B cell (primary cell): Measurements from ENCODE around the gene BAIAP2L1. TPM values are rescaled to one million over a fixed set of nuclear protein-coding genes. Genes with fewer than 3 reads are reported as not detected.

Source experiments
- ATAC-seq: fragments of 200-7000 bp; cut with Tn5 transposase; one replicate; pipeline ENCODE4 v1.10.0; 2021; ENCODE audit warnings: low read depth, mild to moderate bottlenecking, moderate number of reproducible peaks, moderate library complexity
- CTCF ChIA-PET: fragments of 350-600 bp; sonication (Branson Sonifier 250); formaldehyde crosslinking; loops from one replicate; lab custom pipeline; 2021; ENCODE audit warnings: antibody characterized with exemption, inconsistent platforms; lab: Charles Lee
- POLR2A ChIA-PET: fragments of 350-600 bp; sonication (Branson Sonifier 250); formaldehyde crosslinking; loops from one replicate; lab custom pipeline; 2021; ENCODE audit warnings: antibody characterized with exemption; lab: Charles Lee
- DNase-seq: peaks from one replicate; pipeline ENCODE4 v3.0.0; 2013
- H2AFZ ChIP-seq: 2 replicates; pipeline ENCODE4 v1.6.1; 2012; ENCODE audit warnings: mild to moderate bottlenecking, low read depth, low read length; ENCODE audit not compliant: insufficient read depth, poor library complexity, severe bottlenecking
- H3K27ac ChIP-seq, 2 donors: 1 replicate in 1 of 2; 2 replicates in 1 of 2; pipeline ENCODE4 v1.5.1; 2012 to 2013; ENCODE audit warnings: low read length in 2 of 2, mild to moderate bottlenecking in 2 of 2, moderate library complexity in 1 of 2
- H3K27me3 ChIP-seq, 4 experiments: fragments of 200-600 bp in 1 of 4; sonication (generic) in 1 of 4; replicated peaks in 1 of 4; 1 replicate in 2 of 4; 2 replicates in 2 of 4; pipeline versions ENCODE4 v1.6.1 to v1.7.0; 2013 to 2016; ENCODE audit warnings: low read length in 3 of 4, mild to moderate bottlenecking in 2 of 4, mixed read lengths in 1 of 4, moderate library complexity in 1 of 4; ENCODE audit not compliant: insufficient read depth in 4 of 4, control insufficient read depth in 3 of 4; ENCODE audit errors: control extremely low read depth in 1 of 4
- H3K36me3 ChIP-seq, 2 experiments: replicated peaks in 1 of 2; 1 replicate in 1 of 2; 2 replicates in 1 of 2; pipeline versions ENCODE4 v1.6.1 to v1.7.1; 2013; ENCODE audit warnings: low read length in 1 of 2; ENCODE audit not compliant: insufficient read depth in 2 of 2, control insufficient read depth in 1 of 2; ENCODE audit errors: control extremely low read depth in 1 of 2, extremely low read depth in 1 of 2
- H3K4me1 ChIP-seq, 2 donors: fragments of 200-600 bp in 1 of 2; sonication (generic) in 1 of 2; 1 replicate in 1 of 2; 2 replicates in 1 of 2; pipeline versions ENCODE4 v1.5.1 to v1.6.1; 2013 to 2017; ENCODE audit warnings: low read length in 2 of 2; ENCODE audit not compliant: control insufficient read depth in 2 of 2, insufficient read depth in 2 of 2
- H3K4me2 ChIP-seq: replicated peaks from 2 replicates; pipeline ENCODE3; 2012; ENCODE audit warnings: mild to moderate bottlenecking, low read depth, low read length; ENCODE audit not compliant: poor library complexity, severe bottlenecking
- H3K4me3 ChIP-seq, 5 experiments: fragments of 200-600 bp in 1 of 5; sonication (generic) in 1 of 5; 1 replicate in 3 of 5; 2 replicates in 2 of 5; pipeline versions ENCODE4 v1.5.1 to v1.7.0; 2011 to 2016; ENCODE audit warnings: low read length in 4 of 5, mild to moderate bottlenecking in 4 of 5, low read depth in 2 of 5, control low read depth in 1 of 5, moderate library complexity in 1 of 5; ENCODE audit not compliant: insufficient read depth in 1 of 5; ENCODE audit errors: control extremely low read depth in 1 of 5, extremely low read depth in 1 of 5
- H3K79me2 ChIP-seq: fragments of 200-600 bp; sonication (generic); one replicate; pipeline ENCODE4 v1.6.0; 2016; ENCODE audit warnings: low read length; ENCODE audit not compliant: control insufficient read depth, insufficient read depth
- H3K9ac ChIP-seq: fragments of 200-600 bp; sonication (generic); 2 replicates; pipeline ENCODE4 v1.6.1; 2017; ENCODE audit warnings: mild to moderate bottlenecking, low read length, moderate library complexity
- H3K9me3 ChIP-seq, 3 donors: one replicate each; pipeline versions ENCODE4 v1.6.1 to v1.7.1; 2013; ENCODE audit warnings: low read length in 2 of 3; ENCODE audit not compliant: control insufficient read depth in 2 of 3, insufficient read depth in 1 of 3; ENCODE audit errors: control extremely low read depth in 1 of 3
- H4K20me1 ChIP-seq: 2 replicates; pipeline ENCODE4 v1.6.0; 2012; ENCODE audit warnings: mild to moderate bottlenecking, low read length; ENCODE audit not compliant: insufficient read depth, control insufficient read depth, poor library complexity, severe bottlenecking
- H3K27ac Mint-ChIP-seq: one replicate; pipeline ENCODE4 v1.8.0; 2021; ENCODE audit warnings: mixed read lengths
- H3K27me3 Mint-ChIP-seq: one replicate; pipeline ENCODE4 v1.8.0; 2021; ENCODE audit warnings: mixed read lengths
- H3K4me1 Mint-ChIP-seq: one replicate; pipeline ENCODE4 v1.8.0; 2021; ENCODE audit warnings: mixed read lengths
- H3K4me3 Mint-ChIP-seq: one replicate; pipeline ENCODE4 v1.8.0; 2021; ENCODE audit warnings: mixed read lengths
- H3K9me3 Mint-ChIP-seq: one replicate; pipeline ENCODE4 v1.8.0; 2022; ENCODE audit warnings: mixed read lengths; ENCODE audit not compliant: insufficient read depth
- CTCF ChIP-seq: fragments of 200-600 bp; IDR thresholded peaks from one replicate; pipeline ENCODE4 v1.8.0; 2022; ENCODE audit warnings: antibody characterized with exemption, mild to moderate bottlenecking
- EZH2 ChIP-seq: IDR thresholded peaks from 2 replicates; pipeline ENCODE4 v1.6.1; 2012; ENCODE audit warnings: borderline replicate concordance, low read depth, mild to moderate bottlenecking, moderate library complexity, low read length; ENCODE audit not compliant: insufficient read depth, poor library complexity, severe bottlenecking
- WGBS: methylation state at CpG from one replicate; pipeline ENCODE4 v1.1.5; 2013; ENCODE audit warnings: missing lambda C conversion rate; ENCODE audit not compliant: insufficient coverage; 5-methylcytosine and 5-hydroxymethylcytosine counted together
- intact Hi-C: fragments of 100-400 bp; cut with micrococcal nuclease; formaldehyde crosslinking; loops from one replicate; pipeline ENCODE4 v1.10.0; 2022
- polyA plus RNA-seq: library from polyadenylated mRNA; depleted of rRNA; stranded (reverse); fragments of >200 nt; gene quantifications from 2 replicates; pipeline ENCODE4 v1.2.3, GENCODE V29; 2012
- total RNA-seq, 2 donors: library from RNA; stranded (reverse); fragments of 120-200 nt in 1 of 2; gene quantifications; 1 replicate in 1 of 2; 2 replicates in 1 of 2; pipeline versions ENCODE4 v1.2.3 to v1.2.4, GENCODE V29; 2013 to 2022

BAIAP2L1 gene
- total and polyA plus RNA-seq, 2 donors (not counting 1 experiment from before 2014, with no cell fraction given) = 1.5 to 3.7 TPM

GRCh38 chr7:98362517-98362916, 38.4 kb downstream of the BAIAP2L1 start:
- Histone ChIP-seq H3K4me1 (no peaks in the 10 kb centered on the region), H2AFZ (no peak overlapping the region), H3K9ac (no peak overlapping the region), H4K20me1 (no peaks in the 10 kb centered on the region), H3K79me2 (no peaks in the 10 kb centered on the region), H3K36me3 (no peaks in the 10 kb centered on the region), H3K9me3 (peaks cover 0 to 2% (median 0%) of the 10 kb centered on the region in 3 donors), H3K4me3 (no peak overlapping the region), H3K4me2 (no peak overlapping the region), H3K27ac (no peak overlapping the region), H3K27me3 (no peaks in the 10 kb centered on the region)
- 90% methylated on average over 2 of the region's 4 CpGs for WGBS
- POLR2A ChIA-PET = no interaction called here
- ATAC-seq (no peak), DNase-seq (no peak)
- no peak overlapping the region for H3K27ac Mint-ChIP-seq
- H3K4me1 Mint-ChIP-seq = no peaks in the 10 kb centered on the region
- H3K27me3 Mint-ChIP-seq = peaks cover 9% of the 10 kb centered on the region
- CTCF ChIA-PET = no interaction called here
- H3K9me3 Mint-ChIP-seq = no peaks in the 10 kb centered on the region
- no peak overlapping the region for H3K4me3 Mint-ChIP-seq
- intact Hi-C loops = no loop called here
- no peak for TF ChIP-seq EZH2
- TF ChIP-seq CTCF = no peak

GRCh38 chr7:98360221-98361130, 40.4 kb downstream of the BAIAP2L1 start:
- H3K36me3 ChIP-seq = no peaks in the 10 kb centered on the region
- Mint-ChIP-seq H3K27ac (no peak overlapping the region), H3K4me3 (no peak overlapping the region), H3K4me1 (no peaks in the 10 kb centered on the region), H3K9me3 (no peaks in the 10 kb centered on the region), H3K27me3 (no peaks in the 10 kb centered on the region)
- 67% methylated on average over 9 of the region's 10 CpGs for WGBS
- H3K9me3 ChIP-seq = peaks cover 0 to 2% (median 0%) of the 10 kb centered on the region in 3 donors
- no peak overlapping the region for H3K27ac ChIP-seq
- H4K20me1 ChIP-seq = no peaks in the 10 kb centered on the region
- TF ChIP-seq EZH2 (no peak), CTCF (no peak)
- no peak overlapping the region for H2AFZ ChIP-seq
- H3K4me2 ChIP-seq = no peak overlapping the region
- ATAC-seq (no peak), DNase-seq (no peak)
- ChIA-PET POLR2A (no interaction called here), CTCF (no interaction called here)
- no peaks in the 10 kb centered on the region for H3K4me1 ChIP-seq
- intact Hi-C loops = no loop called here
- no peak overlapping the region for H3K9ac ChIP-seq
- H3K79me2 ChIP-seq = no peaks in the 10 kb centered on the region
- H3K4me3 ChIP-seq = no peak overlapping the region
- no peaks in the 10 kb centered on the region for H3K27me3 ChIP-seq
